AG04449 (cell line): Measurements from ENCODE around the gene EN2.

ENCODE experiments used
- CTCF ChIA-PET: fragments of 350-600 bp; formaldehyde crosslinking; extraction: SDS; loops from one replicate; lab custom pipeline; 2021; ENCODE audit warnings: antibody characterized with exemption; lab: Yijun Ruan, JAX
- POLR2A ChIA-PET: fragments of 400-600, 350-600 bp; formaldehyde crosslinking; extraction: SDS; loops from one replicate; lab custom pipeline; 2020; ENCODE audit warnings: antibody characterized with exemption, inconsistent platforms; lab: Yijun Ruan, JAX
- DNase-seq: peaks from one replicate; pipeline ENCODE4 v3.0.0-alpha.2; 2010; ENCODE audit warnings: low read depth, low spot score
- H3K4me3 ChIP-seq: 2 replicates; pipeline ENCODE4 v1.5.1; 2011; ENCODE audit warnings: low read depth, mild to moderate bottlenecking, control low read depth, low read length
- CTCF ChIP-seq: IDR thresholded peaks from one replicate; pipeline ENCODE4 v1.5.1; 2011; ENCODE audit warnings: mild to moderate bottlenecking, moderate library complexity, low read length, control low read depth, inconsistent platforms; ENCODE audit not compliant: insufficient read depth; ENCODE audit errors: missing control alignments

EN2 gene

GRCh38 chr7:155483245-155483644 is 25.3 kb downstream of the EN2 start:
- H3K4me3 ChIP-seq = no peak overlapping the region
- ChIA-PET CTCF (no interaction called here), POLR2A (no interaction called here)
- TF ChIP-seq CTCF = no peak
- no peak for DNase-seq

DNA sequence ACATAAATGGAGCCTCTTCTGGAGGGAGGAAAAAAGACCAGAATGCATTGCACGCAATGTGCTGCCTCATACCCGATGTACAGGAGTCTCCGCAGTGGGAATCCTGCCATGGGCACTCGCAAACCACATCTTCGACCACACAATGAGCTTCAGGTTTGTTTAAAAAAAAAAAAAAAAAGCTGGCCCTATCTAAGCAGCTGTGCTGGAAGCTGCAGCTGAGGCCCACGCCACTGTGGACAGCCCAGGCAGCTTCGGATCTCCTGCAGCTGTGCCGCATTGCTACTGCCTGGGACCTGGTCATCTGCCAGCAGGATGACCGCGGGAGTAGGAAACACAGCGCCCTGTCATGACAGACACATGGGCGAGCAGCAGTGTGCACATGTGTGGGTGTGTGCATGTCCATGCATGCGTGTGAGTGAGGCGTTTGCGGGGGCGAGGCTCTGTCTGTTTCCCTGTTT is 26.0 kb downstream of the EN2 start:
- H3K4me3 ChIP-seq = no peak overlapping the region
- ChIA-PET CTCF (no interaction called here), POLR2A (no interaction called here)
- DNase-seq = no peak
- no peak for TF ChIP-seq CTCF

DNA sequence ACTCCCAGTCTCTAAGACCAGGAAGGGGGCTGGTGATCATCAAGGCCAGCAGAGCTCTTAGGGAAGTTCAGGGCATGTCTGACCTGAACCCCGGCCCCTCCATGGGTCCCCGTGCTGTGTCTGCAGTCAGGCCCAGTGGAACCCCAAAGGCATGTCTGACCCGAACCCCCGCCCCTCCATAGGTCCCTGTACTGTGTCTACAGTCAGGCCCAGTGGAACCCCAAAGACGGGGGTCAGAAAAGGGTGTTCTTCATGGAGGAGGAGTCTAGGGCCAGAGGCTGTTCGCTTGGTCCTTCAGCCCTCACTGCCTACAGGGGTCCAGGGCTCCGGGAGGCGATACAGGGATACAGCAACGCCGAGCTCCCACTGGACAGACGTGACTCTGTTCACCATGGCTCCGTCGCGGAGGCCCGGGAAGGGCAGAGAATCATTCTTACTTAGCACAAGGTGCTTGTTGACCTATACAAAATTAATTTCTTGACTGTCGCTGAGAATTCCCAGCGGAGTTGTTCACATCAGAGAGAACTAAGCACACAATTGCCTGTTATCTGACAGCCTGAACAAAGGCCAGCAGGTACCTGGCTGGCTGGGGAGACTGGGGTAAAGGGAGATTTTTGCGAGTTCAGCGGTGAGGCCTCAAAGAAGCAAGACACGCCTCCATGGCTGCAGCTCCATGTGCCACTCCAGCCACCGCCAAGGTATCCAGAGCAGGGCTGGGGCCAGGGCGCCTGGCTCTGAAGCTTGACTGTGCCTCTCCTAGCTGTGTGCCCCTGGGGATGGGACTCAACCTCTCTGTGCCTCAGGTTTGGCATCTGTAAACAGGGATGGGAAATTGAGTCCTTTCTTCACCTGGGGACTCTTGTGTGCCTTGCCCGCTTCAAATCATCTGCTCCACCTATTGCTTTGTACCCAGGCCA is 26.8 kb downstream of the EN2 start:
- no peak for TF ChIP-seq CTCF
- ChIA-PET POLR2A (no interaction called here), CTCF (no interaction called here)
- no peak overlapping the region for H3K4me3 ChIP-seq
- no peak for DNase-seq

DNA sequence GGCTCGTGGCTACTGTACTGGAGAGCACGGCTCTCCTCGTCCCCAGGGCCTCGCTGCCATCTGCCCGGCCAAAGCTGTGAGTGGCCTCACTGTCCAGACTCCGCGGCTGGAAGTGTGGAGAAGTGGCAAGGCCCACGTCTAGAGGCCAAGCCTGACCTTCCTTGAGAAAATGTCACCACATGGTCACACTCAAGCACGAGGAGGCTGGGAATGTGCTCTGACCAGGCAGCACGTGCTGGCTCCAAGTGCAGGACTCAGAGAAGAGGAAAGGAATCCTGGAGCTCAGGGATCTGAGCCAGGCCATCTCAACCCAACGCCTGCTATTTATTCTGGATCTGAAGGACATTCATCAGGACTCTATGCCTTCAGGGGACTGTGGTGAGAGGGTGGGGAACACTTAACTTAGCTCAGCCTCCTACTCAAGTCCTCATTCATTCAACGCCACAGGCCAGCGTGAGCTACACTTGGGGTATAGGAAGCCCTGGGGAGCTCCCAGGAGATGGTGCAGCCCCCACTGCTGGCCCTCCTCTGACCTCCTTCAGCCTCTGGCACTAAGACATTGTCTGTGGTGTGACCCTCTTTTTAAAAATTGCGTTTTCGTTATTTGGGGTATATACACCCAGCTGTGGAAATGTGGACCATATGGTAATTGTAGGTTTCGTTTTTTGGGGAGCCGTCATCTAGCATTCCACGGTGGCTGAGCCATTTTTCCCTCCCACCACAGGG is 29.0 kb downstream of the EN2 start:
- POLR2A ChIA-PET = no interaction called here
- TF ChIP-seq CTCF = no peak
- CTCF ChIA-PET = no interaction called here
- H3K4me3 ChIP-seq = no peak overlapping the region
- DNase-seq = no peak

GRCh38 chr7:155487509-155488482 is 29.9 kb downstream of the EN2 start:
- no peak overlapping the region for H3K4me3 ChIP-seq
- CTCF ChIA-PET = no interaction called here
- no peak for TF ChIP-seq CTCF
- DNase-seq = no peak
- POLR2A ChIA-PET = no interaction called here
